ENCODE data around the gene PARP12.

The PARP12 gene

GRCh38 chr7:139982927-139983920 lies 79.5 kb downstream of the PARP12 start:
- H3K27ac ChIP-seq: no peak overlapping the region
- TF ChIP-seq CTCF (conservative IDR thresholded peaks at IDR 0.05; ENCODE audit: low read depth): no peak
- POLR2A ChIA-PET (ENCODE audit: low non-redundant PET): no interaction called here
- CTCF ChIA-PET: no interaction called here
- no peak for DNase-seq (ENCODE audit: low spot score)

- TF ChIP-seq CTCF (conservative IDR thresholded peaks at IDR 0.05; ENCODE audit: low read depth): no peak
- no peak overlapping the region for H3K27ac ChIP-seq
- CTCF ChIA-PET: no interaction called here
- no peak for DNase-seq (ENCODE audit: low spot score)
- POLR2A ChIA-PET (ENCODE audit: low non-redundant PET): no interaction called here
Measured at GRCh38 chr7:139981511-139981895, 81.2 kb downstream of the PARP12 start.

- no peak for TF ChIP-seq CTCF (conservative IDR thresholded peaks at IDR 0.05; ENCODE audit: low read depth)
- ChIA-PET CTCF (no interaction called here), POLR2A (ENCODE audit: low non-redundant PET) (no interaction called here)
- H3K27ac ChIP-seq: no peak overlapping the region
- DNase-seq (ENCODE audit: low spot score): no peak
Measured at GRCh38 chr7:139976838-139977656, 85.7 kb downstream of the PARP12 start.

GRCh38 chr7:139976055-139976837 lies 86.5 kb downstream of the PARP12 start:
- ChIA-PET CTCF (interaction anchor here (0.6 kb wide), 1 partner anchor 10 kb away, joined by 3 read pairs; no protein-coding TSS in a partner anchor), POLR2A (ENCODE audit: low non-redundant PET) (no interaction called here)
- no peak for DNase-seq (ENCODE audit: low spot score)
- no peak overlapping the region for H3K27ac ChIP-seq
- no peak for TF ChIP-seq CTCF (conservative IDR thresholded peaks at IDR 0.05; ENCODE audit: low read depth)

- ChIA-PET CTCF (interaction anchor here (0.7 kb wide), 1 partner anchor 56 kb away, joined by 3 read pairs; no protein-coding TSS in a partner anchor), POLR2A (ENCODE audit: low non-redundant PET) (no interaction called here)
- no peak overlapping the region for H3K27ac ChIP-seq
- DNase-seq (ENCODE audit: low spot score): no peak
- TF ChIP-seq CTCF (conservative IDR thresholded peaks at IDR 0.05; ENCODE audit: low read depth): no peak
Measured at GRCh38 chr7:139974179-139974811, 88.5 kb downstream of the PARP12 start.
